Measurements from ENCODE around the gene SCN8A. TPM values are rescaled to one million over a fixed set of nuclear protein-coding genes. Genes with fewer than 3 reads are reported as not detected.
"Not testable (repeated sequence)": the region's sequence is repeated elsewhere in the genome, so short reads cannot be mapped to it uniquely, and the experiment has no call there.

SCN8A gene
- polyA plus RNA-seq, 3 donors from 2014 or later: 0.04 to 0.06 TPM; not detected in 1

- H3K4me3 Mint-ChIP-seq: peak overlapping the region in 1 of 5 donors; percentile 4
- H3K27me3 Mint-ChIP-seq (ENCODE audit: low read depth in 3 of 3): peaks cover 0 to 3% (median 0%) of the 10 kb centered on the region in 3 donors
- H3K9me3 Mint-ChIP-seq: peaks cover 0 to 2% (median 0%) of the 10 kb centered on the region in 6 donors
- peaks cover 19 to 27% of the 10 kb centered on the region in 2 donors for H3K4me1 Mint-ChIP-seq
- peak in 1 of 3 donors; percentile 14 for DNase-seq
- no peaks in the 10 kb centered on the region for H3K36me3 Mint-ChIP-seq
- H3K27ac Mint-ChIP-seq: peak overlapping the region in 5 of 6 donors; percentile 2 to 49 (median 9)
Measured at GRCh38 chr12:51823875-51824565, 233.0 kb downstream of the SCN8A start.

- no peaks in the 10 kb centered on the region for H3K36me3 Mint-ChIP-seq
- H3K27me3 Mint-ChIP-seq (ENCODE audit: low read depth in 3 of 3): peaks cover 3 to 4% (median 4%) of the 10 kb centered on the region in 3 donors
- H3K27ac Mint-ChIP-seq: peak overlapping the region in 2 of 6 donors; percentile 12 to 77
- H3K4me1 Mint-ChIP-seq: peaks cover 15 to 19% of the 10 kb centered on the region in 2 donors
- DNase-seq: no peak
- H3K9me3 Mint-ChIP-seq: peaks cover 0 to 2% (median 0%) of the 10 kb centered on the region in 6 donors
- H3K4me3 Mint-ChIP-seq: no peak overlapping the region
Measured at GRCh38 chr12:51825216-51825615, 234.2 kb downstream of the SCN8A start.

- no peak for DNase-seq
- no peaks in the 10 kb centered on the region for H3K36me3 Mint-ChIP-seq
- peaks cover 4 to 7% (median 5%) of the 10 kb centered on the region in 3 donors for H3K27me3 Mint-ChIP-seq (ENCODE audit: low read depth in 3 of 3)
- H3K27ac Mint-ChIP-seq: no peak overlapping the region
- H3K4me1 Mint-ChIP-seq: peaks cover 15 to 19% of the 10 kb centered on the region in 2 donors
- no peak overlapping the region for H3K4me3 Mint-ChIP-seq
- peaks cover 0 to 2% (median 0%) of the 10 kb centered on the region in 6 donors for H3K9me3 Mint-ChIP-seq
Measured at GRCh38 chr12:51826881-51827280, 235.8 kb downstream of the SCN8A start.

- Mint-ChIP-seq H3K27me3 (ENCODE audit: low read depth in 3 of 3) (peaks cover 9 to 11% (median 10%) of the 10 kb centered on the region in 3 donors), H3K27ac (no peak overlapping the region)
Measured at GRCh38 chr12:51827925-51828818, 237.1 kb downstream of the SCN8A start.

GRCh38 chr12:51829011-51829481, 238.0 kb downstream of the SCN8A start:
- Mint-ChIP-seq H3K27ac (no peak overlapping the region), H3K9me3 (peaks cover 0 to 2% (median 0%) of the 10 kb centered on the region in 6 donors), H3K4me1 (peaks cover 16 to 23% of the 10 kb centered on the region in 2 donors), H3K4me3 (no peak overlapping the region), H3K36me3 (no peaks in the 10 kb centered on the region), H3K27me3 (ENCODE audit: low read depth in 3 of 3) (peaks cover 11 to 18% (median 11%) of the 10 kb centered on the region in 3 donors)
- no peak for DNase-seq

More at GRCh38 chr12:51827925-51828818, 237.1 kb downstream of the SCN8A start:
- no peak for DNase-seq
- no peak overlapping the region for H3K4me3 Mint-ChIP-seq
- peaks cover 16 to 20% of the 10 kb centered on the region in 2 donors for H3K4me1 Mint-ChIP-seq
- peaks cover 0 to 2% (median 0%) of the 10 kb centered on the region in 6 donors for H3K9me3 Mint-ChIP-seq
- no peaks in the 10 kb centered on the region for H3K36me3 Mint-ChIP-seq

GRCh38 chr12:51829641-51830040, 238.6 kb downstream of the SCN8A start:
- Mint-ChIP-seq H3K4me1 (peaks cover 16 to 23% of the 10 kb centered on the region in 2 donors), H3K27me3 (ENCODE audit: low read depth in 3 of 3) (peaks cover 11 to 22% (median 13%) of the 10 kb centered on the region in 3 donors), H3K4me3 (no peak overlapping the region), H3K27ac (no peak overlapping the region), H3K36me3 (no peaks in the 10 kb centered on the region), H3K9me3 (peaks cover 0 to 2% (median 0%) of the 10 kb centered on the region in 6 donors)
- DNase-seq: no peak

GRCh38 chr12:51831817-51832216, 240.8 kb downstream of the SCN8A start:
- not testable (repeated sequence) for H3K4me3 Mint-ChIP-seq, H3K9me3 Mint-ChIP-seq, H3K36me3 Mint-ChIP-seq, H3K27ac Mint-ChIP-seq, DNase-seq
- H3K4me1 Mint-ChIP-seq: peaks cover 16 to 23% of the 10 kb centered on the region in 2 donors
- peaks cover 11 to 25% (median 16%) of the 10 kb centered on the region in 3 donors for H3K27me3 Mint-ChIP-seq (ENCODE audit: low read depth in 3 of 3)

GRCh38 chr12:51832354-51833107, 241.5 kb downstream of the SCN8A start:
- Mint-ChIP-seq H3K4me1 (peaks cover 16 to 23% of the 10 kb centered on the region in 2 donors), H3K27ac (no peak overlapping the region), H3K27me3 (ENCODE audit: low read depth in 3 of 3) (peaks cover 11 to 25% (median 16%) of the 10 kb centered on the region in 3 donors), H3K4me3 (peak overlapping the region in 2 of 5 donors; percentile 30 to 43), H3K36me3 (no peaks in the 10 kb centered on the region), H3K9me3 (no peaks in the 10 kb centered on the region)
- no peak for DNase-seq

- H3K36me3 Mint-ChIP-seq: no peaks in the 10 kb centered on the region
- no peaks in the 10 kb centered on the region for H3K9me3 Mint-ChIP-seq
- peaks cover 8 to 12% of the 10 kb centered on the region in 2 donors for H3K4me1 Mint-ChIP-seq
- H3K4me3 Mint-ChIP-seq: peak overlapping the region in 1 of 5 donors; percentile 43
- peaks cover 11 to 28% (median 16%) of the 10 kb centered on the region in 3 donors for H3K27me3 Mint-ChIP-seq (ENCODE audit: low read depth in 3 of 3)
- no peak for DNase-seq
- no peak overlapping the region for H3K27ac Mint-ChIP-seq
Measured at GRCh38 chr12:51833448-51834227, 242.6 kb downstream of the SCN8A start.

GRCh38 chr12:51834411-51834810, 243.4 kb downstream of the SCN8A start:
- Mint-ChIP-seq H3K27me3 (ENCODE audit: low read depth in 3 of 3) (peaks cover 11 to 28% (median 19%) of the 10 kb centered on the region in 3 donors), H3K4me1 (peaks cover 8 to 12% of the 10 kb centered on the region in 2 donors), H3K9me3 (no peaks in the 10 kb centered on the region), H3K27ac (no peak overlapping the region), H3K4me3 (no peak overlapping the region), H3K36me3 (no peaks in the 10 kb centered on the region)
- DNase-seq: no peak

GRCh38 chr12:51836041-51836826, 245.2 kb downstream of the SCN8A start:
- H3K9me3 Mint-ChIP-seq: no peaks in the 10 kb centered on the region
- H3K27me3 Mint-ChIP-seq (ENCODE audit: low read depth in 3 of 3): peaks cover 7 to 32% (median 16%) of the 10 kb centered on the region in 3 donors
- no peaks in the 10 kb centered on the region for H3K36me3 Mint-ChIP-seq
- H3K27ac Mint-ChIP-seq: no peak overlapping the region
- no peak for DNase-seq
- peaks cover 8 to 12% of the 10 kb centered on the region in 2 donors for H3K4me1 Mint-ChIP-seq
- no peak overlapping the region for H3K4me3 Mint-ChIP-seq

GRCh38 chr12:51836827-51837173, 245.8 kb downstream of the SCN8A start:
- DNase-seq: no peak
- H3K27me3 Mint-ChIP-seq (ENCODE audit: low read depth in 3 of 3): peaks cover 7 to 29% (median 16%) of the 10 kb centered on the region in 3 donors
- H3K4me1 Mint-ChIP-seq: peaks cover 8 to 12% of the 10 kb centered on the region in 2 donors
- H3K36me3 Mint-ChIP-seq: no peaks in the 10 kb centered on the region
- H3K4me3 Mint-ChIP-seq: no peak overlapping the region
- no peaks in the 10 kb centered on the region for H3K9me3 Mint-ChIP-seq
- no peak overlapping the region for H3K27ac Mint-ChIP-seq
